ENCODE measurements around the gene ATG4A.

The ATG4A gene

DNA sequence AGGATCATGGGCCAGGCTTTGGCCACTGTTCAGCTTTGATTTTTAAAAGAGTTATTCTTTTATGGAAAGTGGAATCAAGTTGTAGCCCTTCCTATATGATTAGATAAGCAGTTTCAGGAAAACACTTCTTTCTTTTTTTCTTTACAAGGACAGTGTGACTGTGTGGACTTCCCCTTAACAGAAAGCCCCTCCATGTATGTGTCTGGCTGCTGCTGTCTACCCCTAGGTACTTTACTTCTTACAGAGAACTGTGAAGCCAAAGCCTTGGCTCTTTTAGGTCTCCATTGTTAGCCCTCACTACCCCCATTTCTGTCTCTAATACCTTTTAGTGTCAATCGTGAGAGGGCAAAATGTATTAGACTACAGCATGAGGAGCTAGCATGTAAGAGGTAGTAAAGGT, 27.6 kb upstream of the ATG4A start:
- no peaks in the 10 kb centered on the region for H3K9me3 ChIP-seq (ENCODE audit: control extremely low read depth in 1 of 5, control insufficient read depth in 4 of 5, insufficient read depth in 2 of 5, low read depth in 1 of 5, low read length in 4 of 5)
- no peak overlapping the region for H3K27ac ChIP-seq (ENCODE audit: insufficient read depth in 1 of 2, low read depth in 1 of 2, low read length in 2 of 2, poor library complexity in 1 of 2, severe bottlenecking in 2 of 2)
- H3K4me3 ChIP-seq (ENCODE audit: control insufficient read depth in 1 of 7, extremely low read depth in 1 of 7, insufficient read depth in 4 of 7, low read depth in 2 of 7, low read length in 6 of 7) = no peak overlapping the region
- peaks cover 0 to 6% (median 0%) of the 10 kb centered on the region in 5 experiments for H3K27me3 ChIP-seq (replicated peaks in 2 of 5; ENCODE audit: control insufficient read depth in 4 of 5, insufficient read depth in 5 of 5, low read length in 4 of 5)
- WGBS (ENCODE audit: insufficient coverage) = no CpG with 5 or more reads among the region's 1 CpG
- ChIA-PET POLR2A (no interaction called here), CTCF (no interaction called here)
- no peak for DNase-seq
- H3K36me3 ChIP-seq (ENCODE audit: control insufficient read depth in 4 of 4, insufficient read depth in 4 of 4, low read length in 3 of 4) = no peaks in the 10 kb centered on the region
- no peaks in the 10 kb centered on the region for H3K4me1 ChIP-seq (ENCODE audit: control extremely low read depth in 1 of 4, control insufficient read depth in 4 of 4, insufficient read depth in 4 of 4, low read length in 3 of 4)

DNA sequence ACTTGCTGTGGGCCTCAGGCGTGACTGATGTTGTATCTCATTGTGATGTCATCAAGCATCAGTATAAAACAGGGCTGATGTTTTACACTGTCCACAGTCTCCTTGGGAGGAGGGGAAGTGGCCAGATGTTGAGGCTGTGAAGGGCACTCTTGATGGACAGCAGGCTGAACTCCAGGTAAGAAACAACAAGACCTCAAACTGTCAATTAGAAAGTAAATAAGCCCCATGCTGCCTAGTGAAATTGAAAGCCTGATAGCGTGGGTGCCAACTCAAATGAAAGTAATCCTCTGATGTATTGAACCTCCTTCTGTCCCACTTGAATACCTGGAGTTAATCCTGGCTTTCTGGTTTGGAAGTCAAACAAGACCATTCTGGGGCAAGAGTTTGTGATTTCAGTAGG, 27.0 kb upstream of the ATG4A start:
- ChIA-PET CTCF (no interaction called here), POLR2A (no interaction called here)
- no peaks in the 10 kb centered on the region for H3K36me3 ChIP-seq (ENCODE audit: control insufficient read depth in 4 of 4, insufficient read depth in 4 of 4, low read length in 3 of 4)
- H3K27me3 ChIP-seq (replicated peaks in 2 of 5; ENCODE audit: control insufficient read depth in 4 of 5, insufficient read depth in 5 of 5, low read length in 4 of 5) = peaks cover 0 to 9% (median 0%) of the 10 kb centered on the region in 5 experiments
- no peak overlapping the region for H3K27ac ChIP-seq (ENCODE audit: insufficient read depth in 1 of 2, low read depth in 1 of 2, low read length in 2 of 2, poor library complexity in 1 of 2, severe bottlenecking in 2 of 2)
- H3K4me1 ChIP-seq (ENCODE audit: control extremely low read depth in 1 of 4, control insufficient read depth in 4 of 4, insufficient read depth in 4 of 4, low read length in 3 of 4) = no peaks in the 10 kb centered on the region
- H3K4me3 ChIP-seq (ENCODE audit: control insufficient read depth in 1 of 7, extremely low read depth in 1 of 7, insufficient read depth in 4 of 7, low read depth in 2 of 7, low read length in 6 of 7) = no peak overlapping the region
- DNase-seq = no peak
- WGBS (ENCODE audit: insufficient coverage) = 88% methylated on average over 2 of the region's 2 CpGs
- H3K9me3 ChIP-seq (ENCODE audit: control extremely low read depth in 1 of 5, control insufficient read depth in 4 of 5, insufficient read depth in 2 of 5, low read depth in 1 of 5, low read length in 4 of 5) = no peaks in the 10 kb centered on the region

- Histone ChIP-seq H3K9me3 (ENCODE audit: control extremely low read depth in 1 of 5, control insufficient read depth in 4 of 5, insufficient read depth in 2 of 5, low read depth in 1 of 5, low read length in 4 of 5) (no peaks in the 10 kb centered on the region), H3K27ac (ENCODE audit: insufficient read depth in 1 of 2, low read depth in 1 of 2, low read length in 2 of 2, poor library complexity in 1 of 2, severe bottlenecking in 2 of 2) (no peak overlapping the region), H3K4me3 (ENCODE audit: control insufficient read depth in 1 of 7, extremely low read depth in 1 of 7, insufficient read depth in 4 of 7, low read depth in 2 of 7, low read length in 6 of 7) (no peak overlapping the region), H3K4me1 (ENCODE audit: control extremely low read depth in 1 of 4, control insufficient read depth in 4 of 4, insufficient read depth in 4 of 4, low read length in 3 of 4) (peaks cover 0 to 4% (median 0%) of the 10 kb centered on the region in 4 experiments), H3K27me3 (replicated peaks in 2 of 5; ENCODE audit: control insufficient read depth in 4 of 5, insufficient read depth in 5 of 5, low read length in 4 of 5) (peaks cover 0 to 13% (median 0%) of the 10 kb centered on the region in 5 experiments), H3K36me3 (ENCODE audit: control insufficient read depth in 4 of 4, insufficient read depth in 4 of 4, low read length in 3 of 4) (no peaks in the 10 kb centered on the region)
- WGBS (ENCODE audit: insufficient coverage) = no CpG with 5 or more reads among the region's 1 CpG
- ChIA-PET POLR2A (no interaction called here), CTCF (interaction anchor here (1.2 kb wide), 1 partner anchor 9 kb away, joined by 4 read pairs; no protein-coding TSS in a partner anchor)
- no peak for DNase-seq
Observed at GRCh38 chrX:108068121-108068520, 23.5 kb upstream of the ATG4A start.

GRCh38 chrX:108070891-108071290, 20.7 kb upstream of the ATG4A start:
- no peak overlapping the region for H3K27ac ChIP-seq (ENCODE audit: insufficient read depth in 1 of 2, low read depth in 1 of 2, low read length in 2 of 2, poor library complexity in 1 of 2, severe bottlenecking in 2 of 2)
- WGBS (ENCODE audit: insufficient coverage) = no CpG with 5 or more reads among the region's 4 CpGs
- POLR2A ChIA-PET = no interaction called here
- H3K27me3 ChIP-seq (replicated peaks in 2 of 5; ENCODE audit: control insufficient read depth in 4 of 5, insufficient read depth in 5 of 5, low read length in 4 of 5) = peaks cover 0 to 17% (median 0%) of the 10 kb centered on the region in 5 experiments
- no peak for DNase-seq
- no peak overlapping the region for H3K4me3 ChIP-seq (ENCODE audit: control insufficient read depth in 1 of 7, extremely low read depth in 1 of 7, insufficient read depth in 4 of 7, low read depth in 2 of 7, low read length in 6 of 7)
- no peaks in the 10 kb centered on the region for H3K36me3 ChIP-seq (ENCODE audit: control insufficient read depth in 4 of 4, insufficient read depth in 4 of 4, low read length in 3 of 4)
- H3K9me3 ChIP-seq (ENCODE audit: control extremely low read depth in 1 of 5, control insufficient read depth in 4 of 5, insufficient read depth in 2 of 5, low read depth in 1 of 5, low read length in 4 of 5) = no peaks in the 10 kb centered on the region
- CTCF ChIA-PET = interaction anchor here (0.5 to 2.1 kb wide), 7 partner anchors 8 to 412 kb away, joined by 3 to 7 read pairs (median 3); no protein-coding TSS in a partner anchor
- peaks cover 0 to 4% (median 0%) of the 10 kb centered on the region in 4 experiments for H3K4me1 ChIP-seq (ENCODE audit: control extremely low read depth in 1 of 4, control insufficient read depth in 4 of 4, insufficient read depth in 4 of 4, low read length in 3 of 4)

DNA sequence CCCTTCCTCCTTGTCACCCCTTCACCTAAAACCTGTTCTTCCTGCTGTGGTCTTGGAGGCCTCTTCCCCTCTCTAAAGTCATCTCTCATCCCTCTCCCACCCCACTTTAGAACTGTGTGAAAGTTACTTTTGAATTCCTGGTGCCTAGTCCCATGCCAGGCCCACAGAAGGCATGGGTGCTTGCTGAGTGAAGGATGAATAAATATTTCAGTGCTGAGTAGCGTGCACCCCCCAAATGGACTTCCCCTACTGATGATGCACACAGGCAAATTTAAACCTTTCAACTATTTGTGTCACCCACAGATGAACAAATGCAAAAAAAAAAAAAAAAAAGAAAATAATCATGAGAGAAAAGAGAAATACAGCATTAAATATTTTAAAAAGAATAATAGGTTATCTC, 20.0 kb upstream of the ATG4A start:
- CTCF ChIA-PET = interaction anchor here (0.9 to 2.1 kb wide), 4 partner anchors 11 to 412 kb away, joined by 3 to 6 read pairs (median 4); no protein-coding TSS in a partner anchor
- Histone ChIP-seq H3K4me1 (ENCODE audit: control extremely low read depth in 1 of 4, control insufficient read depth in 4 of 4, insufficient read depth in 4 of 4, low read length in 3 of 4) (peaks cover 0 to 4% (median 0%) of the 10 kb centered on the region in 4 experiments), H3K27ac (ENCODE audit: insufficient read depth in 1 of 2, low read depth in 1 of 2, low read length in 2 of 2, poor library complexity in 1 of 2, severe bottlenecking in 2 of 2) (no peak overlapping the region), H3K36me3 (ENCODE audit: control insufficient read depth in 4 of 4, insufficient read depth in 4 of 4, low read length in 3 of 4) (no peaks in the 10 kb centered on the region), H3K4me3 (ENCODE audit: control insufficient read depth in 1 of 7, extremely low read depth in 1 of 7, insufficient read depth in 4 of 7, low read depth in 2 of 7, low read length in 6 of 7) (no peak overlapping the region), H3K27me3 (replicated peaks in 2 of 5; ENCODE audit: control insufficient read depth in 4 of 5, insufficient read depth in 5 of 5, low read length in 4 of 5) (peaks cover 0 to 14% (median 0%) of the 10 kb centered on the region in 5 experiments), H3K9me3 (ENCODE audit: control extremely low read depth in 1 of 5, control insufficient read depth in 4 of 5, insufficient read depth in 2 of 5, low read depth in 1 of 5, low read length in 4 of 5) (no peaks in the 10 kb centered on the region)
- no CpG with 5 or more reads among the region's 1 CpG for WGBS (ENCODE audit: insufficient coverage)
- POLR2A ChIA-PET = no interaction called here
- DNase-seq = no peak

DNA sequence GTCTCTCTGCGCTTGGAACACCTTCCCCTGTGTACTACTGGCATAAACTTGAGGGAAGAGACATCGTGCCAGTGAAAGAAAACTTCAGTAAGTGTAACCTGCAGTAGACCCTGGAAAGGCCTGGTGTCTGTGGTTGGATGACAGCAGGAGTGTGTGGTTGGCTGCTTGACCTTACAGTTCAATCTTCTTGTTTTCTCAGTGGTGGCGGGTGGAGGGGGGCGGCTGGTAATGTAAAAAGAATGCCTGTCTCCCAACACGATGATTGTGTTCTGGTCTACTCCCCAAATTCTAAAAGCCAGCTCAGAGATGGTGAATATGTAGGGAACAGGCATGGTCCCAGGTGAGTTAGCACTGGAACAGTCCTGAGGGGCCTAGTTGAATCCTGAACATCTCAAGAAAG, 18.8 kb upstream of the ATG4A start:
- no peak for DNase-seq
- Histone ChIP-seq H3K4me3 (ENCODE audit: control insufficient read depth in 1 of 7, extremely low read depth in 1 of 7, insufficient read depth in 4 of 7, low read depth in 2 of 7, low read length in 6 of 7) (no peak overlapping the region), H3K36me3 (ENCODE audit: control insufficient read depth in 4 of 4, insufficient read depth in 4 of 4, low read length in 3 of 4) (no peaks in the 10 kb centered on the region), H3K27me3 (replicated peaks in 2 of 5; ENCODE audit: control insufficient read depth in 4 of 5, insufficient read depth in 5 of 5, low read length in 4 of 5) (peaks cover 0 to 13% (median 0%) of the 10 kb centered on the region in 5 experiments), H3K27ac (ENCODE audit: insufficient read depth in 1 of 2, low read depth in 1 of 2, low read length in 2 of 2, poor library complexity in 1 of 2, severe bottlenecking in 2 of 2) (no peak overlapping the region), H3K9me3 (ENCODE audit: control extremely low read depth in 1 of 5, control insufficient read depth in 4 of 5, insufficient read depth in 2 of 5, low read depth in 1 of 5, low read length in 4 of 5) (no peaks in the 10 kb centered on the region), H3K4me1 (ENCODE audit: control extremely low read depth in 1 of 4, control insufficient read depth in 4 of 4, insufficient read depth in 4 of 4, low read length in 3 of 4) (peaks cover 0 to 4% (median 0%) of the 10 kb centered on the region in 4 experiments)
- POLR2A ChIA-PET = no interaction called here
- WGBS (ENCODE audit: insufficient coverage) = 79% methylated on average over 3 of the region's 5 CpGs
- CTCF ChIA-PET = no interaction called here

- no peak for DNase-seq
- no peaks in the 10 kb centered on the region for H3K4me1 ChIP-seq (ENCODE audit: control extremely low read depth in 1 of 4, control insufficient read depth in 4 of 4, insufficient read depth in 4 of 4, low read length in 3 of 4)
- H3K27ac ChIP-seq (ENCODE audit: insufficient read depth in 1 of 2, low read depth in 1 of 2, low read length in 2 of 2, poor library complexity in 1 of 2, severe bottlenecking in 2 of 2) = no peak overlapping the region
- ChIA-PET POLR2A (no interaction called here), CTCF (interaction anchor here (2.0 kb wide), 1 partner anchor 11 kb away, joined by 7 read pairs; no protein-coding TSS in a partner anchor)
- whole genome bisulfite sequencing (ENCODE audit: insufficient coverage) = 100% methylated on average over 1 of the region's 2 CpGs
- no peaks in the 10 kb centered on the region for H3K9me3 ChIP-seq (ENCODE audit: control extremely low read depth in 1 of 5, control insufficient read depth in 4 of 5, insufficient read depth in 2 of 5, low read depth in 1 of 5, low read length in 4 of 5)
- no peak overlapping the region for H3K4me3 ChIP-seq (ENCODE audit: control insufficient read depth in 1 of 7, extremely low read depth in 1 of 7, insufficient read depth in 4 of 7, low read depth in 2 of 7, low read length in 6 of 7)
- H3K27me3 ChIP-seq (replicated peaks in 2 of 5; ENCODE audit: control insufficient read depth in 4 of 5, insufficient read depth in 5 of 5, low read length in 4 of 5) = peaks cover 0 to 6% (median 0%) of the 10 kb centered on the region in 5 experiments
- peaks cover 0 to 6% (median under 1%) of the 10 kb centered on the region in 4 experiments for H3K36me3 ChIP-seq (ENCODE audit: control insufficient read depth in 4 of 4, insufficient read depth in 4 of 4, low read length in 3 of 4)
Observed at GRCh38 chrX:108081110-108081509, 10.5 kb upstream of the ATG4A start.

Data from common myeloid progenitor, CD34-positive (primary cell).